GM12875 (cell line): ENCODE results near the gene ACOX2.

Experiments used
- H3K4me3 ChIP-seq: one replicate; pipeline ENCODE4 v1.5.1; 2011; ENCODE audit warnings: low read depth, low read length, control low read depth
- TF ChIP-seq, protein P1 (sequence below): IDR thresholded peaks from 2 replicates; pipeline ENCODE4 v1.5.1; 2011; ENCODE audit warnings: low read depth, mild to moderate bottlenecking, control low read depth, inconsistent platforms, low read length, moderate library complexity, borderline replicate concordance; ENCODE audit not compliant: insufficient read depth

The ACOX2 gene

GRCh38 chr3:58578873-58579272 lies 41.9 kb upstream of the ACOX2 start:
- no peak overlapping the region for H3K4me3 ChIP-seq

GRCh38 chr3:58577269-58577821 lies 40.4 kb upstream of the ACOX2 start, which contains the start of gene FAM107A:
Gene FAM107A (minus strand): TSS chr3:58577391. CDS start chr3:58569860, 7,531 bp downstream.
- no peak within 1 kb of the TSS for H3K4me3 ChIP-seq
- TF ChIP-seq, protein P1, sequence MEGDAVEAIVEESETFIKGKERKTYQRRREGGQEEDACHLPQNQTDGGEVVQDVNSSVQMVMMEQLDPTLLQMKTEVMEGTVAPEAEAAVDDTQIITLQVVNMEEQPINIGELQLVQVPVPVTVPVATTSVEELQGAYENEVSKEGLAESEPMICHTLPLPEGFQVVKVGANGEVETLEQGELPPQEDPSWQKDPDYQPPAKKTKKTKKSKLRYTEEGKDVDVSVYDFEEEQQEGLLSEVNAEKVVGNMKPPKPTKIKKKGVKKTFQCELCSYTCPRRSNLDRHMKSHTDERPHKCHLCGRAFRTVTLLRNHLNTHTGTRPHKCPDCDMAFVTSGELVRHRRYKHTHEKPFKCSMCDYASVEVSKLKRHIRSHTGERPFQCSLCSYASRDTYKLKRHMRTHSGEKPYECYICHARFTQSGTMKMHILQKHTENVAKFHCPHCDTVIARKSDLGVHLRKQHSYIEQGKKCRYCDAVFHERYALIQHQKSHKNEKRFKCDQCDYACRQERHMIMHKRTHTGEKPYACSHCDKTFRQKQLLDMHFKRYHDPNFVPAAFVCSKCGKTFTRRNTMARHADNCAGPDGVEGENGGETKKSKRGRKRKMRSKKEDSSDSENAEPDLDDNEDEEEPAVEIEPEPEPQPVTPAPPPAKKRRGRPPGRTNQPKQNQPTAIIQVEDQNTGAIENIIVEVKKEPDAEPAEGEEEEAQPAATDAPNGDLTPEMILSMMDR = no peak

More at GRCh38 chr3:58578873-58579272, 41.9 kb upstream of the ACOX2 start:
- TF ChIP-seq, protein P1 = no peak

GRCh38 chr3:58576716-58577115 lies 39.7 kb upstream of the ACOX2 start:
- no peak overlapping the region for H3K4me3 ChIP-seq
- TF ChIP-seq, protein P1 = no peak

DNA sequence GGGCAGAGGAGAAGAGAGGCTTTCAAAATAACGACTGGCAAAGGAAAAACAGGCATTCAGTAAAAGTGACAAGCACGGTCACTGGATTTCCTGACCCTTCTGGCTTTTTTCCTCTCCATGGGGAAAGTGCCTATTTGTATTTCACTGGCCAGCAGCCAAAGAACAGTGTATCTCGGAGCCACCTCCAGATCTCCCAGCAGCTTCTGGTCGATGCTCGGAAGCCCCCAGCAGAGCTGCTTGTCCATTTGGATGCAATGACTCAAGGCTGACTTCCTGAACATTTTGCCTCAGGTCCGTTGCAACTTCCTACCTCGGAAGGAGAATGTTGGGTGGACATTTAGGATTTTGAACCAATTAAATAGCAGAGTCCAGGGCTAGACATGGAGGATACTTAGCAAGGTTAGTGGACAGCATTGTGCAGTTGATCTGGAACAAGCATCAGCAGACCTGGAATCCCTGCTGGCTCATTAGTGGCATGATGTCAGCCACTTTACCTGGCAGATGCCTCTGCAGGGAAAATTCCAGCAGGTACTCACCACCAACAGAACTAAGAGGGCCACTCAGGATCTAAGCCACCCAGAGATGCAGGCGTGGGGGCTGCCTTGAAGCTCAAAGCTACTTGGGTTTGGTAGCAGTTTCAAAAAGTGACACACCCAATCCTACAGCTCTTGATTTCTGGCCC lies 39.1 kb upstream of the ACOX2 start:
- TF ChIP-seq, protein P1 = no peak
- H3K4me3 ChIP-seq = no peak overlapping the region

DNA sequence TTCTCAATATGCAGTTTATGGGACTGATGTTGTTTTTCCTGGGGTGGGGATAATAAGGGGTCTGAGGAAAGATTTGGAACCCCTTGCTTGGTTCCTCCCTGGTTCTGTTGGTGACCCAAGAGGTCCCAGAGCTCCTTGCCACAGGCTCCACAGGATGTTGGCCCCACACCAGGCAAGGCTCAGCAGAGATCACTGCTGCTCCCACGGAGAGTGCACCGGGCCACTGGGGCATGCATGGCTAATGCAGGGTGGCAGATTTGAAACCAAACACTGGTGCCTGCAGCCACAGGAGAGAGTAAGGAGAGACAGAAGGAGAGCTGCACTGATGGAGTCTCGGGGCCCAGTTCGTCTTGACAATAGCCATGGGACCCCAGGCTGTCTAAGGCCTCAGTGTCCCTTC lies 37.7 kb upstream of the ACOX2 start:
- TF ChIP-seq, protein P1 = no peak
- H3K4me3 ChIP-seq = no peak overlapping the region

- TF ChIP-seq, protein P1 = no peak
- H3K4me3 ChIP-seq = no peak overlapping the region
These were observed 37.1 kb upstream of the ACOX2 start for GRCh38 chr3:58574106-58574505.

- TF ChIP-seq, protein P1 = no peak
- no peak overlapping the region for H3K4me3 ChIP-seq
These were observed 36.6 kb upstream of the ACOX2 start for GRCh38 chr3:58573640-58574039.
